ENCODE data around the gene C1orf116. TPM values are rescaled to one million over a fixed set of nuclear protein-coding genes. Genes with fewer than 3 reads are reported as not detected.
"Not testable (repeated sequence)": the region's sequence is repeated elsewhere in the genome, so short reads cannot be mapped to it uniquely, and the experiment has no call there.

The C1orf116 gene
- total RNA-seq, 1 experiment from 2014 or later: 36.7 TPM

DNA sequence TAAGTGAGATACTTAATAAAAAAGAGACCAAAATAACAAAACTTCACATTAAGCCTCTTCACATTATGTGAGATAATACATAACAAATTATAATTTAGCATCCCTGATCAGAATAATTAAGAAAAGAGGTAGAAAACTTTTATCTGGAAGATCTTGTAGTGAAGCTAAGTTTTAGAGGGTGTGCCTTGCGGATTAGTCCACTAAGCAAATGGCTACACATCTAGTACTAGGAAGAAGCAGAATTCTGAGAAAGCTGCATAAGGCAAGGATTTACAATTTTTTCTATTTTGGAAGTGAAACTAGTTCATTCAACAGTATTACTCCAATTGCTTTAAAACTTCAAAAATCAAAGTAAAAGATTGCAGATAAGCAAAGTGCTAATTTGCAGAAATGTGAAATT lies 14.9 kb upstream of the C1orf116 start:
- intact Hi-C loops (cut with micrococcal nuclease; ENCODE audit: unreplicated experiment): no loop called here
- H4K20me1 ChIP-seq (ENCODE audit: insufficient read depth): 0 out of 2 replicates have a peak, but pooled peaks cover 9% of the 10 kb centered on the region
- H3F3A ChIP-seq (ENCODE audit: insufficient read depth, low read depth): peaks cover 21% of the 10 kb centered on the region
- no peak overlapping the region for H2AFZ ChIP-seq
- no peak overlapping the region for H3K27ac ChIP-seq
- H3K4me3 ChIP-seq: peak overlapping the region; percentile 30; the same call in 1 of the 2 replicates
- peaks cover 77% of the 10 kb centered on the region for H3K79me2 ChIP-seq (ENCODE audit: low read depth)
- POLR2A ChIA-PET (ENCODE audit: unreplicated experiment): interaction anchor here (1.3 kb wide), 1 partner anchor 15 kb away, joined by 3 read pairs; the partner anchor contains the start of gene C1orf116
- H3K4me1 ChIP-seq (replicated peaks; ENCODE audit: insufficient read depth): peaks cover 58% of the 10 kb centered on the region
- no peaks in the 10 kb centered on the region for H3K27me3 ChIP-seq (ENCODE audit: insufficient read depth, low read depth)
- BruUV-seq (replicated peaks): no TSS peak
- TF ChIP-seq EZH2 (IDR thresholded peaks at IDR 0.05; ENCODE audit: low read depth): no peak
- TF ChIP-seq, protein P1, sequence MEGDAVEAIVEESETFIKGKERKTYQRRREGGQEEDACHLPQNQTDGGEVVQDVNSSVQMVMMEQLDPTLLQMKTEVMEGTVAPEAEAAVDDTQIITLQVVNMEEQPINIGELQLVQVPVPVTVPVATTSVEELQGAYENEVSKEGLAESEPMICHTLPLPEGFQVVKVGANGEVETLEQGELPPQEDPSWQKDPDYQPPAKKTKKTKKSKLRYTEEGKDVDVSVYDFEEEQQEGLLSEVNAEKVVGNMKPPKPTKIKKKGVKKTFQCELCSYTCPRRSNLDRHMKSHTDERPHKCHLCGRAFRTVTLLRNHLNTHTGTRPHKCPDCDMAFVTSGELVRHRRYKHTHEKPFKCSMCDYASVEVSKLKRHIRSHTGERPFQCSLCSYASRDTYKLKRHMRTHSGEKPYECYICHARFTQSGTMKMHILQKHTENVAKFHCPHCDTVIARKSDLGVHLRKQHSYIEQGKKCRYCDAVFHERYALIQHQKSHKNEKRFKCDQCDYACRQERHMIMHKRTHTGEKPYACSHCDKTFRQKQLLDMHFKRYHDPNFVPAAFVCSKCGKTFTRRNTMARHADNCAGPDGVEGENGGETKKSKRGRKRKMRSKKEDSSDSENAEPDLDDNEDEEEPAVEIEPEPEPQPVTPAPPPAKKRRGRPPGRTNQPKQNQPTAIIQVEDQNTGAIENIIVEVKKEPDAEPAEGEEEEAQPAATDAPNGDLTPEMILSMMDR (conservative IDR thresholded peaks at IDR 0.05): no peak
- no peaks in the 10 kb centered on the region for H3K9me3 ChIP-seq (ENCODE audit: insufficient read depth, low read depth)
- DNase-seq: no peak
- H3K4me2 ChIP-seq: peak overlapping the region; percentile 86
- CTCF ChIA-PET: interaction anchor here (1.2 kb wide), 1 partner anchor 14 kb away, joined by 6 read pairs; the partner anchor contains the start of gene C1orf116
- H3K9me2 ChIP-seq (ENCODE audit: insufficient read depth): no peaks in the 10 kb centered on the region
- peaks cover 59% of the 10 kb centered on the region for H3K36me3 ChIP-seq (ENCODE audit: low read depth)

DNA sequence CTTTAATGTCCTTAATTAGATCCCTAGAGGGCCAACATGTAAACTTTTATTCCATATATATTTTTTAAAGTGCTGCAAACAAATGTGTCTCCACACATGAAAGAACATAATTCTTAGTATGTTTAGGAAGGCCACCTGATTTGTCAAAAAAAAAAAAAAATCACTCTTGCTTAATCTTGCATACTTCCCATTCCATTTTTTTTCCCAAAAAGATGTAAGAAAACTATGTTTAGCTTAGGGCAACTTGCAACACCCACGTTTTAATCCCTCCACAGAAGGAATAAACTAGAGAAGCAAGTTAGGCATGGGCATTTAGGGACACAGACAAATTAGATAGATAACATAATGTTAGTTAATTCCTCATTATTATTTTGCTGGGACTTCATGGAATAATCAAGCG lies 12.9 kb upstream of the C1orf116 start:
- intact Hi-C loops (cut with micrococcal nuclease; ENCODE audit: unreplicated experiment): no loop called here
- peak overlapping the region; percentile 86 for H3K4me2 ChIP-seq
- H3K4me1 ChIP-seq (replicated peaks; ENCODE audit: insufficient read depth): peaks cover 48% of the 10 kb centered on the region
- H4K20me1 ChIP-seq (ENCODE audit: insufficient read depth): 0 out of 2 replicates have a peak, but pooled peaks cover 9% of the 10 kb centered on the region
- peak in 1 of 2 experiments; percentile 32 for DNase-seq
- BruUV-seq (replicated peaks): no TSS peak
- no peak overlapping the region for H3K27ac ChIP-seq
- no peaks in the 10 kb centered on the region for H3K9me2 ChIP-seq (ENCODE audit: insufficient read depth)
- H3K36me3 ChIP-seq (ENCODE audit: low read depth): peaks cover 59% of the 10 kb centered on the region
- no peaks in the 10 kb centered on the region for H3K27me3 ChIP-seq (ENCODE audit: insufficient read depth, low read depth)
- H3K9me3 ChIP-seq (ENCODE audit: insufficient read depth, low read depth): no peaks in the 10 kb centered on the region
- H2AFZ ChIP-seq: no peak overlapping the region
- TF ChIP-seq EZH2 (IDR thresholded peaks at IDR 0.05; ENCODE audit: low read depth): no peak
- TF ChIP-seq, protein P1 (conservative IDR thresholded peaks at IDR 0.05): no peak
- no peak overlapping the region; the same call in 1 of the 2 replicates for H3K4me3 ChIP-seq
- ChIA-PET CTCF (no interaction called here), POLR2A (ENCODE audit: unreplicated experiment) (interaction anchor here (0.6 to 1.0 kb wide), 2 partner anchors 13 to 377 kb away, joined by 6 to 10 read pairs; partner anchors contain the start of gene C1orf116)
- peaks cover 7% of the 10 kb centered on the region; the same call in 1 of the 2 replicates for H3F3A ChIP-seq (ENCODE audit: insufficient read depth, low read depth)
- peaks cover 65% of the 10 kb centered on the region for H3K79me2 ChIP-seq (ENCODE audit: low read depth)

DNA sequence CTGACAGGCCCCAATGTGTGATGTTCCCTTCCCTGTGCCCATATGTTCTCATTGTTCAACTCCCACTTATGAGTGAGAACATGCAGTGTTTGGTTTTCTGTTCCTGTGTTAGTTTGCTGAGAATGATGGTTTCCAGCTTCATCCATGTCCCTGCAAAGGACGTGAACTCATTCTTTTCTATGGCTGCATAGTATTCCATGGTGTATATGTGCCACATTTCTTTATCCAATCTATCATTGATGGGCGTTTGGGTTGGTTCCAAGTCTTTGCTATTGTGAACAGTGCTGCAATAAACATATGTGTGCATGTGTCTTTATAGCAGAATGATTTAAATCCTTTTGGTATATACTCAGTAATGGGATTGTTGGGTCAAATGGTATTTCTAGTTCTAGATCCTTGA lies 8.8 kb upstream of the C1orf116 start:
- BruUV-seq (replicated peaks); H3K4me3 ChIP-seq; H3K4me2 ChIP-seq; H3K9me3 ChIP-seq (ENCODE audit: insufficient read depth, low read depth); CTCF ChIA-PET; POLR2A ChIA-PET (ENCODE audit: unreplicated experiment); intact Hi-C loops (cut with micrococcal nuclease; ENCODE audit: unreplicated experiment); H3K27me3 ChIP-seq (ENCODE audit: insufficient read depth, low read depth); H3F3A ChIP-seq (ENCODE audit: insufficient read depth, low read depth); H2AFZ ChIP-seq; H3K9me2 ChIP-seq (ENCODE audit: insufficient read depth); DNase-seq; H4K20me1 ChIP-seq (ENCODE audit: insufficient read depth); H3K27ac ChIP-seq: not testable (repeated sequence)
- peaks cover 24% of the 10 kb centered on the region for H3K79me2 ChIP-seq (ENCODE audit: low read depth)
- H3K4me1 ChIP-seq (replicated peaks; ENCODE audit: insufficient read depth): peaks cover 15% of the 10 kb centered on the region
- H3K36me3 ChIP-seq (ENCODE audit: low read depth): peaks cover 28% of the 10 kb centered on the region

DNA sequence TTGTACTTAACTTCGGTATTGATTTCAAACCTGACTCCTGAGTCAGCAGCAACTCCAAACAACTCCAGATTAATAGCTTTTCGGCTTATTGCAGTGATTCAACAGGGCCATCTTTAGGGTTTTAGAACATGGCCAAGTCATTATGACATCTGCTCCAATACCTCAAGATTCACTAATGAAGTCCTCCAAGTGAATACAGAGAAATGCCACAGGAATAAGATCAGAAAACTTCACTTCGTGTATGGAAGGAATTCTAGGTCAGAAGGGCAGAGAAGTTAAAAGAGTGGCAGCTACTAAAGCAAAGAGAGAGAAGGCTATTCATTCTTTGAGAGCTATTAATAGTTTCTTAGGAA lies 7.6 kb upstream of the C1orf116 start:
- ChIA-PET CTCF (interaction anchor here (0.7 kb wide), 1 partner anchor 8 kb away, joined by 5 read pairs; the partner anchor contains the start of gene C1orf116), POLR2A (ENCODE audit: unreplicated experiment) (no interaction called here)
- Histone ChIP-seq H3K79me2 (ENCODE audit: low read depth) (peaks cover 12% of the 10 kb centered on the region; the same call in 1 of the 2 replicates), H2AFZ (no peak overlapping the region), H3K27ac (no peak overlapping the region), H3K9me2 (ENCODE audit: insufficient read depth) (no peaks in the 10 kb centered on the region), H3K4me3 (no peak overlapping the region), H3K27me3 (ENCODE audit: insufficient read depth, low read depth) (no peaks in the 10 kb centered on the region), H3K36me3 (ENCODE audit: low read depth) (peaks cover 16% of the 10 kb centered on the region; the same call in 1 of the 2 replicates), H3K4me1 (replicated peaks; ENCODE audit: insufficient read depth) (peaks cover 6% of the 10 kb centered on the region; the same call in 1 of the 2 replicates), H4K20me1 (ENCODE audit: insufficient read depth) (no peaks in the 10 kb centered on the region), H3F3A (ENCODE audit: insufficient read depth, low read depth) (peaks cover 3% of the 10 kb centered on the region; the same call in 1 of the 2 replicates), H3K9me3 (ENCODE audit: insufficient read depth, low read depth) (no peaks in the 10 kb centered on the region), H3K4me2 (no peak overlapping the region)
- no TSS peak for BruUV-seq (replicated peaks)
- TF ChIP-seq, protein P1 (conservative IDR thresholded peaks at IDR 0.05): no peak
- no peak for TF ChIP-seq EZH2 (IDR thresholded peaks at IDR 0.05; ENCODE audit: low read depth)
- intact Hi-C loops (cut with micrococcal nuclease; ENCODE audit: unreplicated experiment): no loop called here
- no peak for DNase-seq
